ENCODE data around the gene FGD4.

The FGD4 gene

DNA sequence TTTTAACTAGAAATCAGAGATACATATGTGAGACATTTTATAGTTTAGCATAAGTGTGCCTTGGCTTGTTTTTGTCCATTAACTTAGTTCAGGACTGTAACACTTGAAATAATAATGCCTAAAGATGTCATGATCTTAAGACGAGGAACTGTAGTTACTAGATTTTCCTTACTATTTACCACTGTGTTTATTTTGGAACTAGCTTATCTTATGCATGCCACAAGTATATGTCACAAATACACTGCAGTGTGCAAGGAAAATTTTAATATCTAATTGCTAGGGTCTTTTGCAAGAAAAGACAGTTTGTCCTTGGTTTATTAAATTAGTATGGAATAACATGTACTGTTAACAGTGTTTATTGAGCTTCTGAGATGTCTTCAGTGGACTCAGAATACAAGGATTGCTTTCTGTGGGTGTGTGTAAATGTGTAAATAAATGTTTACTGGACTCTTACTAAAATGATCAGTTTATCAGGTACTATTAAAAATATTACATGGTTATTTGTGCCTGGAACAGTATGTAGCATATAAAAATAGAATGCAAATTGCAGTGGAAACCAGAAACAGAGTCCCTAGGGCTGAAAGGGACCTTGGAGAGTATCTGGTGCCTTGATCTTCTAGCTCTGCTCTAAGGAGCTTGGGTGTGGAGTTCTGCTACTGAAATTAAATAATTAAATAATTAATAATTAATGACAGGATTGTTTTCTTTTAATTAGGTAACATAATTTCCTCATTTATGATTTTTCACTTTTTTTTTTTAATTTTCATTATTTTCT, 58.1 kb downstream of the FGD4 start:
- DNase-seq (ENCODE audit: low read depth in 2 of 2), result no peak

DNA sequence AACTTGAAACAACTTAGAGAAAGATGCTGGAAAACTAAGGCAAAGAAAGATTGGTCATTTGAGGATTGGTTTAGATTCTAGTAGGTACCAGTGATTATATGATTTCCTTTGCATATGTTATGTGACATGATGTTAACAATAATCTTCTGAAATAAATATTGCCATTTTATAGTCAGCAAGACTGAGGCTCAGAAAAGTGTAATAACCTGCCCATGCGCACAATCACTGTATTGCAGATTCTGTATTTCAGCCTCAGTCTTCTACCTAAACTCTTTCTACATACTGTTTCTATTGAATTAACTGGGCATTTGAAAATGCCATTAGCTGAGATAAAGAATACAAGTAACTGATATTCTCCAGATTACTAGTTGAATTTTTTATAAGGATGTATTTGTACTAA, 61.3 kb downstream of the FGD4 start:
- no peak for DNase-seq (ENCODE audit: low read depth in 2 of 2)

- DNase-seq (ENCODE audit: low read depth in 2 of 2), result no peak
These were observed 63.5 kb downstream of the FGD4 start for GRCh38 chr12:32462908-32463307.

- no peak for DNase-seq (ENCODE audit: low read depth in 2 of 2)
These were observed 66.8 kb downstream of the FGD4 start for GRCh38 chr12:32466187-32466586.

- DNase-seq (ENCODE audit: low read depth in 2 of 2), result no peak
These were observed 67.8 kb downstream of the FGD4 start for GRCh38 chr12:32466986-32467711.

- DNase-seq (ENCODE audit: low read depth in 2 of 2), result no peak
These were observed 68.9 kb downstream of the FGD4 start for GRCh38 chr12:32467959-32468863.

- DNase-seq (ENCODE audit: low read depth in 2 of 2), result no peak
These were observed 71.6 kb downstream of the FGD4 start for GRCh38 chr12:32470936-32471470.

DNA sequence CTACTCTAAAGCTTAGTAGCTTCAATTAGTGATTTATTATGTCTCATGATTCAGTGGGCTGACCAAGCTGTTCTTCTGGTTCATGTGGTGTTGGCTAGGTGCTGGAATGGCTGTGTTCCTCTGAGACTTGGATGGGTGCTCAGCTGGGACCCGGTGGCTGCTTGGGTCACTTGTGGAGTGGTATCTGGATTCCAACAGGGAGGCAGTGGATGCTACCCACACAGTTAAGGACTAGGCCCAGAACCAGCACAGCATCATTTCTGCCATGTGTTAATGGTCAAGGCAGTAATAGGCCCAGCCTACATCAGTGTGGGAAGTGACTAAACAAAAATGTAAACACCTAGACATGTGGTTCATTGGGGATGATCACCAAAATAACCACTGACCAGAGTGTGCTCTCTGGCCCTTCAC, 72.2 kb downstream of the FGD4 start:
- no peak for DNase-seq (ENCODE audit: low read depth in 2 of 2)

GRCh38 chr12:32475724-32476123, 76.4 kb downstream of the FGD4 start:
- no peak for DNase-seq (ENCODE audit: low read depth in 2 of 2)

- DNase-seq (ENCODE audit: low read depth in 2 of 2), result no peak
These were observed 77.1 kb downstream of the FGD4 start for GRCh38 chr12:32476446-32476845.

GRCh38 chr12:32477714-32478113, 78.4 kb downstream of the FGD4 start:
- DNase-seq (ENCODE audit: low read depth in 2 of 2), result no peak

DNA sequence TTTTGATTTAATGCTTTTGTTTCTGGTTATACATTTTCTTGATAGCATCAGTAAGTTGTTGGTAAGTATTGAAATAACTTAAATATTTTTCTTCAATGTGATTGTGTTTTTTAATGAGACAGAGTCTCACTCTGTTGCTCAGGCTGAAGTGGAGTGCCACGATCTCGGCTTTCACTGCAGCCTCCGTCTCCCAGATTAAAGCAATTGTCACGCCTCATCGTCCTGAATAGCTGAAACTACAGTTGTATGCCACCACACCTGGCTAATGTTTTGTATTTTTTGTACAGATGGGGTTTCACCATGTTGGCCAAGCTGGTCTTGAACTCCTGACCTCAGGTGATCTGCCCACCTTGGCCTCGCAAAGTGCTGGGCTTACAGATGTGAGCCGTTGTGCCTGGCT, 78.8 kb downstream of the FGD4 start:
- DNase-seq (ENCODE audit: low read depth in 2 of 2), result no peak

- DNase-seq (ENCODE audit: low read depth in 2 of 2), result no peak
These were observed 79.7 kb downstream of the FGD4 start for GRCh38 chr12:32478858-32479725.

DNA sequence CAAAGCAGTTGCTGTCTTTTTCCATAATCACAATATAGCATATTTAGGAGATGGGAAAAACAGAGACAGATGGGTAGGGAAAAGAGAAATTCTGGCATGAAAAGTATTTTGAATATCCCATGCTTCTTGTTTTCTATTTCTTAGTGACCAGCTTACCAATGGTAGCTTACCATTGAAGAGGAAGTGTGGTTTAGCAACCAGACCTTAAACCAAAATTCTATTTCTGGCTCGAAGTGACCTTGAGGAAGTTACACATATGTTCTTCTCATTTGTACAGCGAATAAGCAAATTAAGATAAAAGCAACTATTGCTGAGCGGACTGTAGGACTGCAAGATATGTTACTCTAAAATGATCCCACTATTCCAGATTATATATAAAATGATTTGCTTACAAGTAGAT, 82.9 kb downstream of the FGD4 start:
- DNase-seq (ENCODE audit: low read depth in 2 of 2), result no peak

DNA sequence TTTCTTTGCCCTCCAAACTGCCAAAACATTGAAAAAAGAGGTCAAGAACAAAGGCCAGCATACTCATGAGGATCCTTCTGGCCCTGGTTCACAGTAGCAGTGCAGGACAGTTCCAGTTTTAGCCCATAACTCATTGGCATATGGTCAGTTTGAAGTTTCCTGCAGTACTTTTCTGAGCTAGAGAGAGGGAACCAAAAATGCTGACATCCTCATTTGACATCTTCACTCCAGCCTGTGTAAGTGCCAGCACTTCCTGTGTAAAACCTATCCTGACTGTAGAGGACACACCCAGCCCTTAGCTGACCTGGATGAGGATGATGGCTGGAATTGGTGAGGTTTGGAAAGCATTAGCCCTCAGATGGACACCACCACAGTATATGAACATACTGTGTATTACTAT, 84.1 kb downstream of the FGD4 start:
- no peak for DNase-seq (ENCODE audit: low read depth in 2 of 2)

DNA sequence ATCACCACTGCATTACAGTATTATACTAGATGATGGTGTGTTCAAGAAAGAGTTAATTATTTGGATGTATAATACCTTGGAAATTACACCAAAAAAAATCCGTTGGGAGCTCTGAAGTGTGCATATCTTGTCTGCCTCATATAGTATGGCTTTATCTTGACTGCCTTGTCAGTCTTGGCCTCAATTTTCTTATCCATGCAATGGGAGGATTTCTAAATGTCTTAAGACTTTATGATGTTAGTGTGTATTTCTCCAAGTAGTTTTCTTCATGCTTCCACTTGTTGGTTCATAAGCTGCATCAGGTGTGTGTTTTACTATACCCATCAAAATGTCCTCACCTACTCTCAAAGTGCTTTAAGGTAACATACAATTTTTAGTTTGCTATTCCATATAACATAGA, 84.6 kb downstream of the FGD4 start:
- DNase-seq (ENCODE audit: low read depth in 2 of 2), result no peak

GRCh38 chr12:32486158-32486557, 86.8 kb downstream of the FGD4 start:
- no peak for DNase-seq (ENCODE audit: low read depth in 2 of 2)

DNA sequence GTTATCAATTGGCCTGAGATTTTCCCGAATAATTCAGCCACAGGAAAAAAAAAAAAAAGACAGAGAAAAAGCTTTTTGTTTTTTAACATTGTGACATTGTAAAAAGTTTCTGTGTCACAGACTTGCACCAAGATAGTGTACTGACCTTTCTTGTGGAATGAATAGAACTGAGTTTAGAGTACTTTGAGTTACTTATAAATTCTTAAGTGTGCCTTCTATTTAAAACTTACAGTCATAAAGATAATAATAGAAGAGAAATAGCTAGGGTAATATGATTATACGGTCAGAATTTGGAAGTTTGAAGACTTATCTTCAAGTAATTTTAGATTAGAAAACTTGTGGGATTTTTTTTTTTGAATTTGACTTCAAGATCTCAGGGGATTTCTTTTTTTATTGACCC, 88.8 kb downstream of the FGD4 start:
- DNase-seq (ENCODE audit: low read depth in 2 of 2), result no peak

DNA sequence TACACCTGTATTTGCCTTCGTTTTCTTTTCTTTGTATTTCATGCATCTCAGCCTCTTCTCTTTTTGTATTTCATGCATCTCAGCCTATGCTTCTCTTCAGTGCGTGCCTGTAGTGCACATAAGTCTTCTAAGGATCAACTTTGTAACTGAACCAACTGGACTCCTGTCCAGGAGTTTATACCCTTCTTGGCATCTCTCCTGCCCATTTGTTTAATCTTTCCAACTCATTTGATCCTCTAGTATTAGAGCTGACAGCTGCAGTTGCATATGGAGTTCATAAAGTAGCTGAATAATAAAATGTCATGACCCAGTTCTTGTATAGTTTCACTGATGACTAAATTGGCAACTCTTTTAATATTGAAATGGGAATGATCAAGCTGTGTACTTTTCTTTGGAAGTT, 89.7 kb downstream of the FGD4 start:
- no peak for DNase-seq (ENCODE audit: low read depth in 2 of 2)

- DNase-seq (ENCODE audit: low read depth in 2 of 2), result no peak
These were observed 91.4 kb downstream of the FGD4 start for GRCh38 chr12:32490801-32491200.

DNA sequence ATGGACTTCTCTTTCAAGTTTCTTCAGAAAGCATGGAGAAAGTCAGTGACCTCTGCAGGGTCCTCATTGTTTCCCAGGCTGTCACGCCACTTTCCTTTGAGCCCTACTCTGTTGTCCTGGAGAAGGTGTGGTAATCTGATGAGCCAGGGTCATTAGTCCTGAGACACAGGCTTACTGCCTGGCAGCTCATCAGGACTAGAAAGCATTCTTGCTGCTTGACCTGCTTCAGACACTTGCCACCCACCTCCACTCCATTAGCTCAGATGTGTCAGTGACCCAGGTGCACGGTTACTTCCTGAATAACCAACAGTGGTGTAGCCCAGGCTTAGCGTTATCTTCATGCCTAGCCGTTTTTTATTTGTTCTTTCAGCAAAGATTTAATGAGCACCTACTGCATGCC, 93.9 kb downstream of the FGD4 start:
- DNase-seq (ENCODE audit: low read depth in 2 of 2), result no peak
